ENCODE measurements around the gene HDAC10. TPM values are rescaled to one million over a fixed set of nuclear protein-coding genes. Genes with fewer than 3 reads are reported as not detected.

Gene HDAC10
- total RNA-seq, 4 donors from 2014 or later: 41.2 to 105 (median 55.4) TPM

DNA sequence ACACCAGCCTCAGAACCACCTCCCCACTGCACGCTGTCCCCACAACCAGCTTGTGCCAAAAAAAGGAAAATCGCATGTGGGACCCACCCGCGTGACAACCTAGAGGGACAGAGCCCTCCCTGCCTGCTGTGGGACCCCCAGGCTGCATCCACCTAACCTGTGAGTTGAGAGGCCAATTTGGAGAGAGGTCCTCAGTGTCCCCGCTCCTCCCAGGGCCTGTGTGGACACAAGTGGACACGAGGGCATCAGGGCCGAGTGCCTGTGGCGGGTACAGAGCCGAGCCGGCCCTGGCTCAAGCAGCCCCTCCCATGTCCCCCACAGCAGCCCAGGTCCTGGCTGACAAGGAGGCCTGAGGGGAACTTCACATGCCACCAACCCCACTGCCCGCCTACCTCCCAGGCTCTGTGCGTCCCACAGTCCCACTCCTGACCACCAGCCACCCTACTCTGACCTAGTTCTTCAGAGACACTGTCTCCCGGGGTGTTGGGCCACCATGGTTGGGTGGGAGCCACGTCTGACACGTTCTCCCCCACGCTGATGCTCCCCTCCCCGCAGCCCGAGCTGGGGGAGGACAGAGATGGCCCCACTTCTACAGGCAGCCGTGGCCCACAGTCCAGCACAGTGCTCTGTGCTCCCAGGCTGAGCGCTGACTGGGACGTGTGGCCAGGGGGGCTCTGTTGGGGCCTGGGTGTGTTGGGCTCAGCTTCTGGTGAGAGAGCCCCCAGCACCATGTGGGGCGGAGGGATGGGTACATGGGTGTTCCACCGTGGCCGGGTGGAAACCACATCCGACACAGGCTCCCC, 31.1 kb downstream of the HDAC10 start:
- Histone ChIP-seq H3K27ac (no peak overlapping the region), H3K4me3 (no peak overlapping the region), H3K27me3 (no peaks in the 10 kb centered on the region), H3K36me3 (peaks cover 9 to 100% (median 61%) of the 10 kb centered on the region in 3 donors), H3K4me1 (peaks cover 0 to 24% (median 0%) of the 10 kb centered on the region in 4 donors), H3K9me3 (no peaks in the 10 kb centered on the region)
- DNase-seq (ENCODE audit: low spot score in 2 of 2): no peak
- 85 to 89% methylated on average over 9 to 21 of the region's 25 CpGs for WGBS, 2 donors
- TF ChIP-seq CTCF (IDR thresholded peaks at IDR 0.05): no peak
- TF ChIP-seq EP300 (IDR thresholded peaks at IDR 0.05): no peak
- TF ChIP-seq POLR2A (IDR thresholded peaks at IDR 0.05): no peak

DNA sequence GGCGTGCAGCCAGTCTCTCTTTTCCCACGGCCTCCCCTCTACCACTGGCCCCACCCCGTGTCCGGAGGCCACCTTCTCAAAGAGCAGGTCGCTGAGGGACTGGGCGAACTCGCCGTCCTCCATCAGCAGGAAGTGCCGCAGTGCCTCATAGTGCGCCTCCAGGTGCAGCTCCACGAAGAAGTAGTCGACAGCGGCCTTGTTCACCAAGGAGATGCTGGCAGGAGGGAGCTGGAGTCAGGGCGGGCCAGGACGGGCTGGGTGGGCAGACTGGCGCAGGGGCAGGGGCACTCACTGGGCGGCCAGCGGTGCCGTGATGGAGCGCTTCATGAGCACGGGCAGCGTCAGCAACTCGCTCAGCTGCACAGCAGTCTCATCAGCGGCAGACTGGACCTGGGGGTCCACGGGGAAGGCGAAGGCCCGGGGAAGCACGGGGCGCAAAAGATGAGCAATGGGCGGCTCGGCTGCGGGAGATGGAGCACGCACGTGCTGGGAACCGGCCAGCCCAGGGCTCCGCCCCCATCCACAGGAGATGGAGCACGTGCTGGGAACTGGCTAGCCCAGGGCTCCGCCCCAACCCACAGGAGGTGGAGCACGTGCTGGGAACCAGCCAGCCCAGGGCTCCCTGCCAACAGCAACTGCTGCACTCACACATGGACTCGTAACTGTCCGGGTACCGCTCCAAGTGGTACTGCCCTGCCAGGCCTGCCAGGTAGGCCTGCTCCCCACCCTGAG, 31.9 kb downstream of the HDAC10 start:
- peaks cover 9 to 100% (median 61%) of the 10 kb centered on the region in 3 donors for H3K36me3 ChIP-seq
- H3K27me3 ChIP-seq: no peaks in the 10 kb centered on the region
- 63 to 71% methylated on average over 28 to 41 of the region's 42 CpGs for WGBS, 2 donors
- H3K9me3 ChIP-seq: no peaks in the 10 kb centered on the region
- H3K4me1 ChIP-seq: peaks cover 0 to 25% (median 0%) of the 10 kb centered on the region in 4 donors
- no peak overlapping the region for H3K27ac ChIP-seq
- no peak for TF ChIP-seq CTCF (IDR thresholded peaks at IDR 0.05)
- no peak for TF ChIP-seq EP300 (IDR thresholded peaks at IDR 0.05)
- TF ChIP-seq POLR2A (IDR thresholded peaks at IDR 0.05): no peak
- no peak overlapping the region for H3K4me3 ChIP-seq
- peak; percentile 65 to 73 for DNase-seq (ENCODE audit: low spot score in 2 of 2)

DNA sequence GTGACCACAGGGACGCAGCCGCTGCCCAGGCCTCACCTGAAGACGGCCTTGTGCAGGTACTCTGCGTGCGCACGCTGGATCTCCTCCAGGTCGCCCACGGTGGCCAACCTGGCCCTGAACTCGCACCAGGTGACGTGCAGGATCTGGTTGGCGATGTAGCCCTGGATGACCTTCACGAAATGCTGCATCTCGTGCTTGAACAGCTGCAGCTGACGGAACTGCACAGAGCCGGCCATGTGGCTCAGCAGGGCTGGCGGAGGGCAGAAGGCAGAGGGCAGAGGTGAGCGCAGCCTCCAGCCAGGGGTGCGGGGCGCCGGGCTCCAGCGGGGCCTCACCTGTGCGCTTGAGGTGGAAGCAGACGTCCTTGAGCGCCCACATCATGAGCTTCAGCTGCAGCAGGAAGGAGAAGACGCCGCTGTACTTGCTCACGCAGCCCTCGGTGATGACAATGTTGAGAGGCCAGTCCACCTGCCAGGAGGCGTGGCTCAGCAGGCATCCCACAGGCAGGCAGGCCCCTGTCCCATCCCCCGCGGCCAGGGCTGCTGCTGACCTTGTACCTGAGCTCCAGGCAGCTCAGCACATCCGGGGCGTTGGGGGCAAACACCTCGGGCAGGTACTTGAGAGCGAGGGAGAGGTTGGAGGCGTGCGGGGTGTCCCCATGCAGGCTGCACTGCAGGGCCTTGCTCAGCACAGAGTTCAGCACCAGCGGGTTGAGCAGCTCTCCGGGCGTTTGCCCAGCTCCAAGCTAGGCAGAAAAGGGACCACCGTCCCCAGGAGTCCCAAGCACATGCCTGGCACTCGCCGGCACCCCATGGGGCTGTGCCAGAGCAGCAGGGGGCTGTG, 32.7 kb downstream of the HDAC10 start:
- peaks cover 9 to 100% (median 61%) of the 10 kb centered on the region in 3 donors for H3K36me3 ChIP-seq
- WGBS, 2 donors: 82 to 92% methylated on average over 32 to 39 of the region's 43 CpGs

GRCh38 chr22:50217543-50218152, 33.4 kb downstream of the HDAC10 start:
- Histone ChIP-seq H3K27me3 (no peaks in the 10 kb centered on the region), H3K27ac (no peak overlapping the region), H3K4me3 (no peak overlapping the region), H3K9me3 (no peaks in the 10 kb centered on the region), H3K36me3 (peaks cover 9 to 100% (median 55%) of the 10 kb centered on the region in 3 donors), H3K4me1 (peaks cover 0 to 25% (median 0%) of the 10 kb centered on the region in 4 donors)
- 77 to 86% methylated on average over 12 to 21 of the region's 21 CpGs for WGBS, 2 donors
- TF ChIP-seq POLR2A (IDR thresholded peaks at IDR 0.05): no peak
- no peak for TF ChIP-seq EP300 (IDR thresholded peaks at IDR 0.05)
- TF ChIP-seq CTCF (IDR thresholded peaks at IDR 0.05): no peak
- no peak for DNase-seq (ENCODE audit: low spot score in 2 of 2)

More for the DNA sequence above, 32.7 kb downstream of the HDAC10 start:
- Histone ChIP-seq H3K4me1 (peaks cover 0 to 25% (median 0%) of the 10 kb centered on the region in 4 donors), H3K9me3 (no peaks in the 10 kb centered on the region), H3K4me3 (no peak overlapping the region), H3K27ac (no peak overlapping the region), H3K27me3 (no peaks in the 10 kb centered on the region)
- no peak for TF ChIP-seq CTCF (IDR thresholded peaks at IDR 0.05)
- no peak for TF ChIP-seq POLR2A (IDR thresholded peaks at IDR 0.05)
- TF ChIP-seq EP300 (IDR thresholded peaks at IDR 0.05): no peak
- no peak for DNase-seq (ENCODE audit: low spot score in 2 of 2)

Measured in tibial nerve (tissue), 4 donors.